K562 (cell line): ENCODE measurements around the gene AKT1S1. TPM values are rescaled to one million over a fixed set of nuclear protein-coding genes. Genes with fewer than 3 reads are reported as not detected.

Source experiments
- ATAC-seq: fragments of 200-7000 bp; cut with Tn5 transposase; 3 replicates; pipeline ENCODE4 v1.9.1; 2020; ENCODE audit warnings: moderate library complexity
- BruUV-seq: library from RNA; stranded (reverse); fragments of 400-500 nt; replicated peaks from 2 replicates; lab custom pipeline; 2021; lab: Mats Ljungman, UMichigan
- CTCF ChIA-PET: fragments of 300-600 bp; formaldehyde crosslinking; extraction: SDS; loops from one replicate; lab custom pipeline; 2021; ENCODE audit warnings: low intra/inter-chr PET ratio; lab: Yijun Ruan, JAX
- POLR2A ChIA-PET: fragments of 300-600, 350-650 bp; sonication (Branson Sonifier 250); formaldehyde crosslinking; extraction: SDS; loops from one replicate; lab custom pipeline; 2021; ENCODE audit warnings: antibody characterized with exemption, inconsistent platforms; lab: Yijun Ruan, JAX
- DNase-seq, 4 experiments: peaks; one replicate each; pipeline versions ENCODE4 v3.0.0 to v3.0.0-alpha.2; 2011 to 2018; ENCODE audit warnings: low spot score in 3 of 4, mixed read lengths in 3 of 4; ENCODE audit errors: extremely low read depth in 1 of 4
- FAIRE-seq: peaks from 2 replicates; lab custom pipeline; 2011; peaks lifted over from hg19 to GRCh38; lab: Jason Lieb, UNC
- H2AFZ ChIP-seq: 2 replicates; pipeline ENCODE4 v1.6.0; 2011; ENCODE audit warnings: low read depth, low read length, control low read depth, inconsistent platforms
- H3K27ac ChIP-seq: fragments of 200-600 bp; 3 replicates; pipeline ENCODE4 v1.8.0; 2011; ENCODE audit warnings: low read depth, mild to moderate bottlenecking, control low read depth, inconsistent platforms, low read length, moderate library complexity, mixed read lengths; ENCODE audit errors: extremely low read depth
- H3K27me3 ChIP-seq, 2 experiments: fragments of 300-600 bp in 1 of 2; 2 replicates in 1 of 2; 3 replicates in 1 of 2; pipeline versions ENCODE4 v1.6.0 to v1.8.0; 2011; ENCODE audit warnings: inconsistent platforms in 2 of 2, low read length in 2 of 2, mild to moderate bottlenecking in 1 of 2, mixed read lengths in 1 of 2, moderate library complexity in 1 of 2; ENCODE audit not compliant: control insufficient read depth in 2 of 2, insufficient read depth in 2 of 2
- H3K36me3 ChIP-seq: fragments of 300-600 bp; 3 replicates; pipeline ENCODE4 v1.8.0; 2011; ENCODE audit warnings: mild to moderate bottlenecking, low read length, inconsistent platforms; ENCODE audit not compliant: control insufficient read depth, insufficient read depth
- H3K4me1 ChIP-seq, 2 experiments: fragments of 200-600 bp in 1 of 2; replicated peaks in 1 of 2; 2 replicates in 1 of 2; 3 replicates in 1 of 2; pipeline versions ENCODE4 v1.5.1 to v1.8.0; 2011; ENCODE audit warnings: inconsistent platforms in 2 of 2, low read length in 2 of 2, mild to moderate bottlenecking in 1 of 2, mixed read lengths in 1 of 2, moderate library complexity in 1 of 2; ENCODE audit not compliant: control insufficient read depth in 2 of 2, insufficient read depth in 2 of 2
- H3K4me2 ChIP-seq: 2 replicates; pipeline ENCODE4 v1.6.1; 2011; ENCODE audit warnings: low read length, control low read depth, inconsistent platforms, mixed read lengths; ENCODE audit not compliant: insufficient read depth
- H3K4me3 ChIP-seq: fragments of 200-600 bp; sonication (generic), shearing (Covaris generic); 2 replicates; pipeline ENCODE4 v1.5.1; 2016; ENCODE audit warnings: control low read depth, inconsistent platforms
- H3K79me2 ChIP-seq: fragments of 200-600 bp; 3 replicates; pipeline ENCODE4 v1.8.0; 2011; ENCODE audit warnings: low read length, inconsistent platforms; ENCODE audit not compliant: control insufficient read depth, insufficient read depth
- H3K9ac ChIP-seq, 2 experiments: 2 replicates each; pipeline versions ENCODE4 v1.6.0 to v1.6.1; 2011; ENCODE audit warnings: low read depth in 2 of 2, low read length in 2 of 2, control low read depth in 1 of 2, inconsistent platforms in 1 of 2, mild to moderate bottlenecking in 1 of 2, mixed read lengths in 1 of 2; ENCODE audit not compliant: insufficient read depth in 1 of 2
- H3K9me1 ChIP-seq: one replicate; pipeline ENCODE4 v1.6.0; 2011; ENCODE audit warnings: inconsistent platforms, mild to moderate bottlenecking, low read length, moderate library complexity; ENCODE audit not compliant: control insufficient read depth, insufficient read depth
- H3K9me3 ChIP-seq: replicated peaks from 2 replicates; pipeline ENCODE4 v1.5.1; 2011; ENCODE audit warnings: low read depth, low read length, inconsistent platforms; ENCODE audit not compliant: control insufficient read depth, insufficient read depth
- H4K20me1 ChIP-seq: replicated peaks from 2 replicates; pipeline ENCODE4 v1.6.1; 2011; ENCODE audit warnings: low read length, inconsistent platforms, mixed read lengths; ENCODE audit not compliant: control insufficient read depth, insufficient read depth
- DIDO1 ChIP-seq: fragments of 450-650 bp; IDR thresholded peaks from 2 replicates; pipeline ENCODE4 v1.6.1; 2016; ENCODE audit warnings: low read depth, missing biosample characterization, missing genetic modification characterization
- MNT ChIP-seq, 2 experiments: fragments of 450-650 bp; conservative IDR thresholded peaks; 2 replicates each; pipeline ENCODE4 v1.6.1; 2017; ENCODE audit warnings: mild to moderate bottlenecking in 2 of 2, moderate library complexity in 2 of 2
- POLR2A ChIP-seq: fragments of 450-650 bp; conservative IDR thresholded peaks from 2 replicates; pipeline ENCODE4 v1.6.1; 2016
- RBFOX2 ChIP-seq: fragments of 200-400 bp; formaldehyde crosslinking; IDR thresholded peaks from 2 replicates; pipeline ENCODE4 v1.6.1; 2017; ENCODE audit warnings: low read depth, mild to moderate bottlenecking, low read length, moderate library complexity
- RBM15 ChIP-seq: fragments of 200-400 bp; formaldehyde crosslinking; IDR thresholded peaks from 2 replicates; pipeline ENCODE4 v1.6.1; 2018; ENCODE audit warnings: mild to moderate bottlenecking, low read length, moderate library complexity; ENCODE audit not compliant: insufficient read depth
- TEAD4 ChIP-seq, 2 experiments: sonication (generic) in 1 of 2; formaldehyde crosslinking in 1 of 2; IDR thresholded peaks; 2 replicates each; pipeline versions ENCODE4 v1.6.1 to v1.8.0; 2012 to 2022; ENCODE audit warnings: borderline replicate concordance in 1 of 2, inconsistent platforms in 1 of 2, low read length in 1 of 2, mild to moderate bottlenecking in 1 of 2, missing genetic modification reagents in 1 of 2
- ZNF318 ChIP-seq, 2 experiments: fragments of 450-650 bp; IDR thresholded peaks; 2 replicates each; pipeline ENCODE4 v1.6.1; 2016; ENCODE audit warnings: mild to moderate bottlenecking in 2 of 2, borderline replicate concordance in 1 of 2, low read depth in 1 of 2, moderate library complexity in 1 of 2
- ZNF512 ChIP-seq: IDR thresholded peaks from 2 replicates; pipeline ENCODE4 v1.6.1; 2016; ENCODE audit warnings: missing genetic modification characterization, missing compliant biosample characterization
- WGBS: fragments of 100-300 bp; shearing (Covaris generic); methylation state at CpG from one replicate; pipeline ENCODE4 v1.1.6; 2016; ENCODE audit warnings: low coverage, mixed read lengths; ENCODE audit not compliant: insufficient coverage; ENCODE audit errors: missing lambda C conversion rate; 5-methylcytosine and 5-hydroxymethylcytosine counted together
- in situ Hi-C: fragments of 300-500 bp; cut with MboI; formaldehyde crosslinking; loops from 4 replicates; pipeline ENCODE4 v1.15.0; 2018; ENCODE audit warnings: inconsistent platforms, mixed read lengths
- intact Hi-C: fragments of 100-400 bp; cut with micrococcal nuclease; formaldehyde crosslinking; loops from 2 replicates; pipeline ENCODE4 v1.14.2; 2022
- polyA plus RNA-seq, 8 experiments: library from polyadenylated mRNA; depleted of rRNA in 4 of 8; stranded (reverse) in 5 of 8; unstranded in 3 of 8; fragments of >200 nt; fragmentation: Nextera tagmentation in 2 of 8; fragmentation: Illumina TruSeq in 1 of 8; extraction: Ambion mirVana in 2 of 8; extraction: Trizol in 1 of 8; gene quantifications; 2 replicates each; pipeline versions ENCODE4 v1.2.1 to v1.2.3, GENCODE V29; 2011 to 2014; ENCODE audit warnings: inconsistent platforms in 1 of 8, missing spikeins in 1 of 8
- total RNA-seq, 7 experiments: library from RNA; depleted of rRNA in 6 of 7; stranded (reverse); fragments of >200 nt in 6 of 7; fragmentation: Illumina TruSeq in 2 of 7; extraction: Trizol in 2 of 7; gene quantifications; 2 replicates each; pipeline versions ENCODE4 v1.2.1 to v1.2.3, GENCODE V29; 2011 to 2021; ENCODE audit warnings: low replicate concordance in 1 of 7

AKT1S1 gene
- total and polyA plus RNA-seq, 9 of the 15 experiments (the other 6 are each of a cell fraction or from before 2014, with no cell fraction given) = 1.2 to 50.3 (median 17.1) TPM

- H3K79me2 ChIP-seq = peaks cover 36% of the 10 kb centered on the region
- H3K9ac ChIP-seq = peak overlapping the region in 1 of 2 experiments; percentile 36; a peak in 1 of 4 replicates
- H3K4me3 ChIP-seq = no peak overlapping the region
- no peak overlapping the region for H2AFZ ChIP-seq
- in situ Hi-C loops (no loop called here), intact Hi-C loops (no loop called here)
- H3K4me2 ChIP-seq = no peak overlapping the region
- H3K27me3 ChIP-seq = no peaks in the 10 kb centered on the region
- H3K4me1 ChIP-seq = peaks cover 11 to 79% of the 10 kb centered on the region in 2 experiments
- peaks cover 8% of the 10 kb centered on the region for H3K9me1 ChIP-seq
- ChIA-PET POLR2A (interaction anchor here (0.5 to 0.9 kb wide), 2 partner anchors 10 to 20 kb away, joined by 3 to 4 read pairs; no protein-coding TSS in a partner anchor), CTCF (no interaction called here)
- BruUV-seq = TSS peak; percentile 13
- H3K27ac ChIP-seq = no peak overlapping the region
- WGBS = 77% methylated on average over 18 of the region's 21 CpGs
- no peaks in the 10 kb centered on the region for H3K9me3 ChIP-seq
- FAIRE-seq (no peak), DNase-seq (no peak), ATAC-seq (no peak)
- H3K36me3 ChIP-seq = peaks cover 82% of the 10 kb centered on the region
- H4K20me1 ChIP-seq = peaks cover 27% of the 10 kb centered on the region
- no peak for TF ChIP-seq MNT (conservative IDR thresholded peaks at IDR 0.05)
- TF ChIP-seq RBFOX2 = peak; percentile 43
- TF ChIP-seq ZNF512 (tag) = no peak
- peak; percentile 61 for TF ChIP-seq POLR2A
- TF ChIP-seq ZNF318 (IDR thresholded peaks at IDR 0.05; ENCODE audit: borderline replicate concordance in 1 of 2, low read depth in 1 of 2) = no peak
- TF ChIP-seq RBM15 = no peak
- TF ChIP-seq TEAD4 (IDR thresholded peaks at IDR 0.05; ENCODE audit: low read length) = 0 out of 2 replicates have a peak, but pooled peaks have one; percentile 8
- no peak for TF ChIP-seq TEAD4 (CRISPR knock-in tag; IDR thresholded peaks at IDR 0.05; ENCODE audit: borderline replicate concordance)
- TF ChIP-seq DIDO1 (tag) = no peak
Measured at GRCh38 chr19:49855676-49856573, 21.2 kb downstream of the AKT1S1 start.
